HEK293 (cell line): ENCODE results near the gene ZNHIT3.

Experiments used
- GLIS2 ChIP-seq: fragments of 450-650 bp; formaldehyde crosslinking; IDR thresholded peaks from 2 replicates; pipeline ENCODE4 v1.5.1; 2016; ENCODE audit warnings: missing biosample characterization, missing genetic modification characterization
- IKZF3 ChIP-seq: fragments of 450-650 bp; IDR thresholded peaks from 2 replicates; pipeline ENCODE4 v1.5.0; 2018; ENCODE audit warnings: missing biosample characterization, mild to moderate bottlenecking, missing genetic modification characterization, moderate library complexity
- TCF7L2 ChIP-seq: IDR thresholded peaks from 2 replicates; pipeline ENCODE4 v1.6.1; 2011; ENCODE audit warnings: low read depth, mild to moderate bottlenecking, inconsistent platforms, low read length, moderate library complexity, borderline replicate concordance
- YY2 ChIP-seq: fragments of 450-650 bp; formaldehyde crosslinking; IDR thresholded peaks from 2 replicates; pipeline ENCODE4 v1.5.1; 2016; ENCODE audit warnings: missing biosample characterization, missing genetic modification characterization
- ZBTB8A ChIP-seq: fragments of 450-650 bp; formaldehyde crosslinking; IDR thresholded peaks from 2 replicates; pipeline ENCODE4 v1.5.1; 2016; ENCODE audit warnings: missing biosample characterization, missing genetic modification characterization
- ZFP3 ChIP-seq: fragments of 450-650 bp; formaldehyde crosslinking; IDR thresholded peaks from 2 replicates; pipeline ENCODE4 v1.5.1; 2016; ENCODE audit warnings: low read depth, missing biosample characterization, missing genetic modification characterization
- ZNF132 ChIP-seq: fragments of 450-650 bp; formaldehyde crosslinking; IDR thresholded peaks from 2 replicates; pipeline ENCODE4 v1.5.1; 2017; ENCODE audit warnings: missing biosample characterization, missing genetic modification characterization, borderline replicate concordance
- ZNF133 ChIP-seq: fragments of 450-650 bp; formaldehyde crosslinking; IDR thresholded peaks from 2 replicates; pipeline ENCODE4 v1.5.1; 2016; ENCODE audit warnings: missing biosample characterization, missing genetic modification characterization
- ZNF16 ChIP-seq: fragments of 450-650 bp; formaldehyde crosslinking; IDR thresholded peaks from 2 replicates; pipeline ENCODE4 v1.5.1; 2016; ENCODE audit warnings: low read depth, missing biosample characterization, missing genetic modification characterization
- ZNF214 ChIP-seq: fragments of 450-650 bp; formaldehyde crosslinking; IDR thresholded peaks from 2 replicates; pipeline ENCODE4 v1.5.1; 2017; ENCODE audit warnings: missing biosample characterization, mild to moderate bottlenecking, missing genetic modification characterization, borderline replicate concordance
- ZNF514 ChIP-seq: fragments of 450-650 bp; formaldehyde crosslinking; IDR thresholded peaks from 2 replicates; pipeline ENCODE4 v1.5.1; 2016; ENCODE audit warnings: missing biosample characterization, missing genetic modification characterization
- ZNF548 ChIP-seq: fragments of 450-650 bp; formaldehyde crosslinking; IDR thresholded peaks from 2 replicates; pipeline ENCODE4 v1.5.1; 2016; ENCODE audit warnings: missing biosample characterization, missing genetic modification characterization
- ZNF558 ChIP-seq: fragments of 450-650 bp; formaldehyde crosslinking; IDR thresholded peaks from 2 replicates; pipeline ENCODE4 v1.5.1; 2016; ENCODE audit warnings: missing biosample characterization, missing genetic modification characterization
- ZNF623 ChIP-seq: fragments of 450-650 bp; formaldehyde crosslinking; IDR thresholded peaks from 2 replicates; pipeline ENCODE4 v1.5.1; 2016; ENCODE audit warnings: missing biosample characterization, missing genetic modification characterization
- ZNF629 ChIP-seq: fragments of 450-650 bp; formaldehyde crosslinking; IDR thresholded peaks from 2 replicates; pipeline ENCODE4 v1.5.1; 2017; ENCODE audit warnings: missing biosample characterization, missing genetic modification characterization
- ZNF837 ChIP-seq: fragments of 450-650 bp; formaldehyde crosslinking; IDR thresholded peaks from 2 replicates; pipeline ENCODE4 v1.5.1; 2016; ENCODE audit warnings: missing biosample characterization, missing genetic modification characterization
- ZSCAN30 ChIP-seq: fragments of 450-650 bp; IDR thresholded peaks from 2 replicates; pipeline ENCODE4 v1.5.1; 2018; ENCODE audit warnings: missing biosample characterization, mild to moderate bottlenecking, missing genetic modification characterization, moderate library complexity
- TF ChIP-seq, protein P1 (sequence below): fragments of 450-650 bp; formaldehyde crosslinking; IDR thresholded peaks from 2 replicates; pipeline ENCODE4 v1.5.1; 2016; ENCODE audit warnings: missing biosample characterization, missing genetic modification characterization, low read depth
- TF ChIP-seq, protein P2 (sequence below): fragments of 450-650 bp; formaldehyde crosslinking; IDR thresholded peaks from 2 replicates; pipeline ENCODE4 v1.5.1; 2016; ENCODE audit warnings: missing biosample characterization, missing genetic modification characterization
- TF ChIP-seq, protein P3 (sequence below): fragments of 450-650 bp; IDR thresholded peaks from 2 replicates; pipeline ENCODE4 v1.5.1; 2018; ENCODE audit warnings: missing biosample characterization, mild to moderate bottlenecking, missing genetic modification characterization
- TF ChIP-seq, protein P4 (sequence below): fragments of 450-650 bp; formaldehyde crosslinking; IDR thresholded peaks from 2 replicates; pipeline ENCODE4 v1.5.1; 2016; ENCODE audit warnings: missing biosample characterization, missing genetic modification characterization
- TF ChIP-seq, protein P5 (sequence below): fragments of 450-650 bp; formaldehyde crosslinking; IDR thresholded peaks from 2 replicates; pipeline ENCODE4 v1.5.1; 2016; ENCODE audit warnings: missing biosample characterization, missing genetic modification characterization

Gene ZNHIT3

DNA sequence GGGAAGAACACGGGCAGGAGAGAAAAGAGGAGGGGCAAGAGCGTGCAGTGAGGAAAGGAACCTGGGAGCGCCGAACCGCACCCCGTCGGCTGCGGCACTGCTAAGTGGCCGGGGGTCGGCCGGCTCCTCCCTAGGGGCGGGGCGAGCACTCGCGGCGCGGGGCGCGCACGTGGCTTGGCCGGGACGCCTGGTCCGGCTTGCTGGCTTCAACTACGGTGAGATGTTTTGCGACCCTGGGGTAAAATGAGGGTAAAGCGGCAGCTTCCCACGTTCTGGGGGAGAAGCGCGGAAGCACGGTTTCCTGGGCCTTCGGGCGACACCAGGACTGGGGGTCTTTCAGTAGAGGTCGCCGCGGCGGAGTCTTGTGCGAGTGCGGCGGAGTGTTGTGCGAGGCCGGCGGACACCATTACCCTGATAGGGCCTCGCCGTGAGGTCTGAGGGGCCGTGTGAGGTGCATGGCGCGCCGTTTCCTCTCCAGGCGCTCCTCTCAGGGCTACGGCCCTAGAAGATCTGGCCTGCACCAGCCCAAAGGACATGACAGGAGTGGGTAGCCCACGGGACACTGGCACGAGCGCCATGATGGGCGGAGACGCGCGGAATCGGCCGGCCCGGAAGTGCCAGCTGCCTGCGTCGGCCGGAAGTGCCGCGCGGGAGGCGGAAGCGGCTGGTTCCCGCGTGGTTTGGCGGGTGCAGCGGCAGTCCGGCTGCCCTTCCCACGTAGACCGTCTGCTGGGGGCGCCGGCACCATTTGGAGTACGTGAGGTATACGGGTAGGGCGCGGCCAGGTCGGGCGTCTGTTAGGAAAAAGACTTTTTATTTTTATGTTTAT, 48.6 kb downstream of the ZNHIT3 start, which contains the start of the genes MYO19 and PIGW (continued):
- no peak for TF ChIP-seq ZNF514
- peak; percentile 50; the same call in 1 of the 2 replicates for TF ChIP-seq ZBTB8A
- TF ChIP-seq ZNF558 (tag by site-specific recombination) = no peak
- TF ChIP-seq, protein P1, sequence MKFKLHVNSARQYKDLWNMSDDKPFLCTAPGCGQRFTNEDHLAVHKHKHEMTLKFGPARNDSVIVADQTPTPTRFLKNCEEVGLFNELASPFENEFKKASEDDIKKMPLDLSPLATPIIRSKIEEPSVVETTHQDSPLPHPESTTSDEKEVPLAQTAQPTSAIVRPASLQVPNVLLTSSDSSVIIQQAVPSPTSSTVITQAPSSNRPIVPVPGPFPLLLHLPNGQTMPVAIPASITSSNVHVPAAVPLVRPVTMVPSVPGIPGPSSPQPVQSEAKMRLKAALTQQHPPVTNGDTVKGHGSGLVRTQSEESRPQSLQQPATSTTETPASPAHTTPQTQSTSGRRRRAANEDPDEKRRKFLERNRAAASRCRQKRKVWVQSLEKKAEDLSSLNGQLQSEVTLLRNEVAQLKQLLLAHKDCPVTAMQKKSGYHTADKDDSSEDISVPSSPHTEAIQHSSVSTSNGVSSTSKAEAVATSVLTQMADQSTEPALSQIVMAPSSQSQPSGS = no peak
- peak; percentile 93 for TF ChIP-seq GLIS2 (tag by site-specific recombination)
- no peak for TF ChIP-seq ZNF133 (tag by site-specific recombination)
- no peak for TF ChIP-seq ZNF548 (tag by site-specific recombination)
- TF ChIP-seq TCF7L2 = no peak
- no peak for TF ChIP-seq ZNF837 (tag by site-specific recombination)
- peak; percentile 92 for TF ChIP-seq YY2 (tag by site-specific recombination)
- TF ChIP-seq, protein P2, sequence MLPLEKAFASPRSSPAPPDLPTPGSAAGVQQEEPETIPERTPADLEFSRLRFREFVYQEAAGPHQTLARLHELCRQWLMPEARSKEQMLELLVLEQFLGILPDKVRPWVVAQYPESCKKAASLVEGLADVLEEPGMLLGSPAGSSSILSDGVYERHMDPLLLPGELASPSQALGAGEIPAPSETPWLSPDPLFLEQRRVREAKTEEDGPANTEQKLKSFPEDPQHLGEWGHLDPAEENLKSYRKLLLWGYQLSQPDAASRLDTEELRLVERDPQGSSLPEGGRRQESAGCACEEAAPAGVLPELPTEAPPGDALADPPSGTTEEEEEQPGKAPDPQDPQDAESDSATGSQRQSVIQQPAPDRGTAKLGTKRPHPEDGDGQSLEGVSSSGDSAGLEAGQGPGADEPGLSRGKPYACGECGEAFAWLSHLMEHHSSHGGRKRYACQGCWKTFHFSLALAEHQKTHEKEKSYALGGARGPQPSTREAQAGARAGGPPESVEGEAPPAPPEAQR (tag by site-specific recombination) = no peak
- TF ChIP-seq, protein P3, sequence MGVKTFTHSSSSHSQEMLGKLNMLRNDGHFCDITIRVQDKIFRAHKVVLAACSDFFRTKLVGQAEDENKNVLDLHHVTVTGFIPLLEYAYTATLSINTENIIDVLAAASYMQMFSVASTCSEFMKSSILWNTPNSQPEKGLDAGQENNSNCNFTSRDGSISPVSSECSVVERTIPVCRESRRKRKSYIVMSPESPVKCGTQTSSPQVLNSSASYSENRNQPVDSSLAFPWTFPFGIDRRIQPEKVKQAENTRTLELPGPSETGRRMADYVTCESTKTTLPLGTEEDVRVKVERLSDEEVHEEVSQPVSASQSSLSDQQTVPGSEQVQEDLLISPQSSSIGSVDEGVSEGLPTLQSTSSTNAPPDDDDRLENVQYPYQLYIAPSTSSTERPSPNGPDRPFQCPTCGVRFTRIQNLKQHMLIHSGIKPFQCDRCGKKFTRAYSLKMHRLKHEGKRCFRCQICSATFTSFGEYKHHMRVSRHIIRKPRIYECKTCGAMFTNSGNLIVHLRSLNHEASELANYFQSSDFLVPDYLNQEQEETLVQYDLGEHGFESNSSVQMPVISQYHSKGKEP (tag by site-specific recombination) = 0 out of 2 replicates have a peak, but pooled peaks have one; percentile 37
- TF ChIP-seq ZNF214 (tag by site-specific recombination) = no peak
- no peak for TF ChIP-seq ZNF132 (tag by site-specific recombination)
- TF ChIP-seq, protein P4, sequence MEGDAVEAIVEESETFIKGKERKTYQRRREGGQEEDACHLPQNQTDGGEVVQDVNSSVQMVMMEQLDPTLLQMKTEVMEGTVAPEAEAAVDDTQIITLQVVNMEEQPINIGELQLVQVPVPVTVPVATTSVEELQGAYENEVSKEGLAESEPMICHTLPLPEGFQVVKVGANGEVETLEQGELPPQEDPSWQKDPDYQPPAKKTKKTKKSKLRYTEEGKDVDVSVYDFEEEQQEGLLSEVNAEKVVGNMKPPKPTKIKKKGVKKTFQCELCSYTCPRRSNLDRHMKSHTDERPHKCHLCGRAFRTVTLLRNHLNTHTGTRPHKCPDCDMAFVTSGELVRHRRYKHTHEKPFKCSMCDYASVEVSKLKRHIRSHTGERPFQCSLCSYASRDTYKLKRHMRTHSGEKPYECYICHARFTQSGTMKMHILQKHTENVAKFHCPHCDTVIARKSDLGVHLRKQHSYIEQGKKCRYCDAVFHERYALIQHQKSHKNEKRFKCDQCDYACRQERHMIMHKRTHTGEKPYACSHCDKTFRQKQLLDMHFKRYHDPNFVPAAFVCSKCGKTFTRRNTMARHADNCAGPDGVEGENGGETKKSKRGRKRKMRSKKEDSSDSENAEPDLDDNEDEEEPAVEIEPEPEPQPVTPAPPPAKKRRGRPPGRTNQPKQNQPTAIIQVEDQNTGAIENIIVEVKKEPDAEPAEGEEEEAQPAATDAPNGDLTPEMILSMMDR (tag by site-specific recombination) = peak; percentile 62
- no peak for TF ChIP-seq ZFP3 (tag by site-specific recombination)
- TF ChIP-seq, protein P5, sequence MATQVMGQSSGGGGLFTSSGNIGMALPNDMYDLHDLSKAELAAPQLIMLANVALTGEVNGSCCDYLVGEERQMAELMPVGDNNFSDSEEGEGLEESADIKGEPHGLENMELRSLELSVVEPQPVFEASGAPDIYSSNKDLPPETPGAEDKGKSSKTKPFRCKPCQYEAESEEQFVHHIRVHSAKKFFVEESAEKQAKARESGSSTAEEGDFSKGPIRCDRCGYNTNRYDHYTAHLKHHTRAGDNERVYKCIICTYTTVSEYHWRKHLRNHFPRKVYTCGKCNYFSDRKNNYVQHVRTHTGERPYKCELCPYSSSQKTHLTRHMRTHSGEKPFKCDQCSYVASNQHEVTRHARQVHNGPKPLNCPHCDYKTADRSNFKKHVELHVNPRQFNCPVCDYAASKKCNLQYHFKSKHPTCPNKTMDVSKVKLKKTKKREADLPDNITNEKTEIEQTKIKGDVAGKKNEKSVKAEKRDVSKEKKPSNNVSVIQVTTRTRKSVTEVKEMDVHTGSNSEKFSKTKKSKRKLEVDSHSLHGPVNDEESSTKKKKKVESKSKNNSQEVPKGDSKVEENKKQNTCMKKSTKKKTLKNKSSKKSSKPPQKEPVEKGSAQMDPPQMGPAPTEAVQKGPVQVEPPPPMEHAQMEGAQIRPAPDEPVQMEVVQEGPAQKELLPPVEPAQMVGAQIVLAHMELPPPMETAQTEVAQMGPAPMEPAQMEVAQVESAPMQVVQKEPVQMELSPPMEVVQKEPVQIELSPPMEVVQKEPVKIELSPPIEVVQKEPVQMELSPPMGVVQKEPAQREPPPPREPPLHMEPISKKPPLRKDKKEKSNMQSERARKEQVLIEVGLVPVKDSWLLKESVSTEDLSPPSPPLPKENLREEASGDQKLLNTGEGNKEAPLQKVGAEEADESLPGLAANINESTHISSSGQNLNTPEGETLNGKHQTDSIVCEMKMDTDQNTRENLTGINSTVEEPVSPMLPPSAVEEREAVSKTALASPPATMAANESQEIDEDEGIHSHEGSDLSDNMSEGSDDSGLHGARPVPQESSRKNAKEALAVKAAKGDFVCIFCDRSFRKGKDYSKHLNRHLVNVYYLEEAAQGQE = no peak
- TF ChIP-seq ZSCAN30 = peak; percentile 40; the same call in 1 of the 2 replicates
- no peak for TF ChIP-seq ZNF16 (tag by site-specific recombination)
- no peak for TF ChIP-seq ZNF623
- peak; percentile 73; the same call in 1 of the 2 replicates for TF ChIP-seq IKZF3 (tag by site-specific recombination)
- peak; percentile 73 for TF ChIP-seq ZNF629 (tag by site-specific recombination)
